Stimulated activated CD4-positive, alpha-beta T cell treated with anti-CD3 and anti-CD28 coated beads, Interleukin-2, amount 100 ng/mL, for 4 hours (primary cell): Measurements from ENCODE around the gene VPS13C.
"Not testable (repeated sequence)": the region's sequence is repeated elsewhere in the genome, so short reads cannot be mapped to it uniquely, and the experiment has no call there.

Experiments
- DNase-seq: peaks from one replicate; pipeline ENCODE4 v3.0.0-alpha.2; 2020; ENCODE audit warnings: low read depth

Gene VPS13C

DNA sequence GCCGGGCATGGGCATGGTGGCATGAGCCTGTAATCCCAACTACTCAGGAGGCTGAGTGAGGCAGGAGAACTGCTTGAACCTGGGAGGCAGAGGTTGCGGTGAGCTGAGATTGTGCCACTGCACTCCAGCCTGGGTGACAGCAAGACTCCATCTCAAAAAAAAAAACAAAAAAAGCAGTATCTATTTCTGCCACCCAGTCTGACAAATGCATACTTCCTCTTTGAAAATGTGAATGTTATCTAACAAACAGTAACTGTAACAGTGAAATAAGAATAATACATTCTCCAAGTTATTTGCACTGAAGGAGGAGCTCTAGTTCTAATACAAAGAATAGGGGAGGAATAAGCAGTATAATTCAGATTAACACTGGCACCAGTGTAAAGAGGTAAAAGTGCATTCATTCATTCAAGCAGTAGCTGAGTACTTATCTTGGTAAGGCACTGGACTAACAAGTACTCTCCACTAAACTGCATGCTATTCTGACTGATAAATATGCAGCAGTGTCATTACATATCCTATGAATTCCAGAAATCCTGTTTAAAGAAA is 12.9 kb downstream of the VPS13C start:
- no peak for DNase-seq

DNA sequence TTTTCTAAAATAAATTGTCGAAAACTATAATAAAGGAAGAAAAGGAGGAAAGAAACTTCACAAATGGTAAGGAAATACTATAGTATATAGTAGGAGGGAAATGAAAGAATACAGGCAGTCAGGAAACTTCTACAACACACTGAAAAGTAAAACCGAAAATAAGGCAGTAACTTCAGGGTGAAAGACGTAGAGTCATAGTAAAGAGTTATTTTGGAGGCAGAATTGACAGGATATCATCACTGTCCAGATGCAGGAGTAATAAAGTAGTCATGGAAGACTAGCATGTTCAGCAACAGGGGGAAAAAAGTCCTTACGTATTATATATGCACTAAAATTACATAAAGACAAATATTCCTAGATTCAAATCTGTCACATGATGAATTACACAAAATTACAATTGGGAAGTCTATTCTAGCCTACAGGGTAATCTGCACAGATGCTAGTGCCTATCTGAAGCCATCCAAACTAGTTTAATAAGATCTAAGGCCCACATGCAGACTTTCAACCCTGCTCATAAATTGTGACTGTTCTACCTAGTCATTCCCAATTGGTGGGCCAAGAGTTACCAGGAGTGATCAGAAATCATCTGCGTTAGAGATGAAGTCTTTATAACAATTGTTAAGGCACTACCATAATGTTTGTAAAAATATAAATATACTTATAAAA is 14.0 kb downstream of the VPS13C start:
- no peak for DNase-seq

DNA sequence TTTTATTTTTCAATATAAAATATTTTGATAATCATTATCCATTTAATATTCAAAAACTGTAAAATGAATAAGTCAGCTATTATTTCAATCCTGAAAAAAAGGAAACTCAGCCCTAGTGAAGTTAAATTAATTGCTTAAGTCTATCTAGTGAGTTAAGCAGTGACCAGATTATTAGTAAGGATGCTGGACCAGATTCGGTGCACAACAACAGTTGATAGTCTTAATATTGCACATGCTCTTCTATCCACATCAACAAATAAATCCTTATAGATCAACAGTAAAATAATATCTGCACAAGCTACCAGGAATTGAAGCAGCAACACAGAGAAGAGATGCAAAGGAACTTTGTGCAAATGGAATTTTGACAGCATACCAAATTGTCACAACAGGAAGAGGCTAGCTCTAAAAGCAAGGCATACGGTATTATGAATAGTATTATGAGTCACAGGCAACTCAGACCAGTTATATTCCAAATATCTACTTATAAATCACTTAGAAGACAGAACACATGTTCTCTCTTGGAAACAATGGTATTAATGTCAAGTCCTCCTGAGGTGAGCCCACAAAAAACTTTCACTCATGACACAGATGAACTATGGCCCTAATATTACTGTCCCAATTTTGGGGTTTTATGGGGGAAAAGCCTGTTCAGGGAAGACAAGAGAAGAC is 24.9 kb downstream of the VPS13C start:
- DNase-seq, result no peak

DNA sequence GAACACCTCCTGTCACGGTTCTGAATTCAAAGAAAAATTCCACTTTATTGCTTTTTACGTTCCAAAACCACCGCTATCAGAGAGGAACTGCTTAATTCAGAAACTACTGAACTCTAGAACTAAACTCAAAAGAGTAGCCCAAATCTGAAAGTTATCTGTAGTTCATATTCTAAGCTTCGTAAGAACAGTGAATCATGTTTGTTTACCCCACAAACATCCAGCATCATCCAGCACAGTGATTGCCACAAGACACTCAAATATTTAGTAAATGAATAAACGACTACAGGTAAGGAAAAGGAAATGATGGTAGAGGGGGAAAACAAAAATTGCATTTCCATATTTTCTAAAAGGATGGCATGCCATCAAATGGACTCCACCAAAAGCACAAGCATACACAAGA is 32.3 kb downstream of the VPS13C start:
- DNase-seq, result no peak

DNA sequence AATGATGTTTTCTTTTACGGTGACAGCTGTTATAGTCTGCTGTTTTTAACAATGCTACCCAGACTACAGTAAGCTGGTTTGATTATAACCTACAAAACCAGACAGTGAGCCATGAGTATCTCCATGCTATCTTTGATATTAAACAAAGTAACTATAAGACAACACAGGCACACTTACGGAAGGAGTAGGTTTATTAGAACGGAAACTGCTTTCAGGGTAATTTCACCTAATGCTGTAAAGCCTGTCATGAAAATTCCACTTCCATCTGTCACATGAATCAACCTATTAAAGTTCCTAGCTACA is 33.0 kb downstream of the VPS13C start:
- DNase-seq, result no peak

DNA sequence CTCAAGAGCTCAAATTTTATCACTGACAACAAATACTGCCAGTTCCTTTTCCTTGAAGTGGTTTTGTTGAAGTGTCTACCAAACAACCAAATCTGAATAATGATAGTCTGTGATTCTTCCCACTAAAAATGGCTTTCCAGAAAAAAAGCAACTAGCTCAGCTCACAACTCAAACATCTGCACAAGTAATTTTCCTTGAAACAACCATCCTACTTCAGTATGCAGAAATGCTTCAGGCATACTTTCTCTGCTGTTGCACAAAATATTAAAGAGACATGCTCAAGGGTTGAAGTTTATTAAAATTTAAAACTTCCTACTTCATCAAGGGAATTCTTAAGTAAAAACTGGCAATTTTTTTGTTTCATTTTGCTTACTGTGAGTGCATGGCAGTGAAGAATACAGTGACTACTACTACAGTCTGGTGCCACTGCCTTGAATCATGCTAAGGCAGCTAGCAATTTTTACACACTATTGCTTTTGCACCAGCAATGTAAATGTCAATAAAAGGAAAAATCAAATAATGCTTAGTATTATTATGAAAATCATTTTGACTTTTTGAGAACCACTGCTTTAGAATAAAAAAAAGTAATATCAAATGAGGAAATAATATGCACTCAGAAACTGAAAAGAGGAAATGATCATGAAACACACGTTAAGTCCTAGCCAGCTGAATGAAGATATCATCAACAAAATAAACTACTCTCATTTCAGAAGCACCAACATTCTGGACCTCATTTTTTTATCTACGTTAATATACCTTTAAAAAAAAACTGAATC is 33.6 kb downstream of the VPS13C start:
- no peak for DNase-seq

DNA sequence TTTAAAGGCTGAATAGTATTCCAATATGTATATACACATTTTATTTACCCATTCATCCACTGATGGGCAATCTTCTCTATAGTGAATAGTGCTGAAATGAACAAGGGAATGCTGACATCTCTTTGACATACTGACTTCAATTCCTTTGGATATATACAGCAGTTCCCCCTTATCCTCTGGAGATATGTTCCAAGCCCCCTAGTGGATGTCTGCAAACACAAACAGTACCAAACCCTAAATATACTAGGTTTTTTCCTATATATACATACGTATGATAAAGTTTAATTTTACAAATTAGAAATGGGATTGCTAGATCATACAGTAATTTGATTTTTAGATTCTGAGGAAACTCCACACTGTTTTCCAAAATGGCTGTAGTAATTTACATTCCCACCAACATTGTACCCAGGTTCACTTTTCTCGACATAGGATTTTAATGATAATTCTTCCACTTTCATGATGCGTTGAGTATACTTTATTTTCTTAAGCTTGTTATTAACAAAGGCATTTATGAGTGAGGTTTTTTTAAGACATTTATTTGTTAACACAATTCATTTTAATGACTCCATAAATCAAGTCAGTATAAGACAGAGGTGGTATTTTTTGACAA is 38.2 kb downstream of the VPS13C start:
- DNase-seq, result no peak

DNA sequence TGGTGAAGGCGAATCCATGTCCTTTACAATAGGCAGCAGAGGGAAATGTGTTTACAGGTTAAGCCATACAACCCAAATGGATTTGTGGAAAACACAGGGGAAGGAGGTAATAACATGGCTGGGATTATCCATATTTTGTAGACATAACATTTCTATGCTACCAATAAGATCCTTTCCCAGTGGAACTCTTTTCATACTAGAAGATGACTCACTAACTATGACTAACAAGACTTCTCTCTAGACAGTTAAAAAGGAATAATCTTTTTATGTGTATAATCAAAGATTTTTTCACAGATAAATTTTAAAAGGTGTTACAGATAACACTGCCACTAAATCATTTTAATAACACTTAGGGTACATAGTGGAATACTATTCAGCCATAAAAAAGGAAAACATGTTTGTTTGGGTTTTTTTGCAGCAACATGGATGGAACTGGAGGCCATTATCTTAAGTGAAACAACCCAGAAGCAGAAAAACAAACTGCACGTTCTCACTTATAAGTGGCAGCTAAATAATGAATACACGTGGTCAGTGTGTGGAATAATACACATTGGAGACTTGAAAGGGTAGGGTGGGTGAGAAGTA is 39.6 kb downstream of the VPS13C start:
- no peak for DNase-seq

DNA sequence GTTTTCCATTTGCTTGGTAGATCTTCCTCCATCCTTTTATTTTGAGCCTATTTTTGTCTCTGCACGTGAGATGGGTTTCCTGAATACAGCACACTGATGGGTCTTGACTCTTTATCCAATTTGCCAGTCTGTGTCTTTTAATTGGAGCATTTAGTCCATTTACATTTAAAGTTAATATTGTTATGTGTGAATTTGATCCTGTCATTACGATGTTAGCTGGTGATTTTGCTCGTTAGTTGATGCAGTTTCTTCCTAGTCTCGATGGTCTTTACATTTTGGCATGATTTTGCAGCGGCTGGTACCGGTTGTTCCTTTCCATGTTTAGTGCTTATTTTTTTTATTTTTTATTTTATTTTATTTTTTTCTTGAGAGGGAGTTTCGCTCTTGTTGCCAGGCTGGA is 54.9 kb downstream of the VPS13C start:
- DNase-seq, result not testable (repeated sequence)

DNA sequence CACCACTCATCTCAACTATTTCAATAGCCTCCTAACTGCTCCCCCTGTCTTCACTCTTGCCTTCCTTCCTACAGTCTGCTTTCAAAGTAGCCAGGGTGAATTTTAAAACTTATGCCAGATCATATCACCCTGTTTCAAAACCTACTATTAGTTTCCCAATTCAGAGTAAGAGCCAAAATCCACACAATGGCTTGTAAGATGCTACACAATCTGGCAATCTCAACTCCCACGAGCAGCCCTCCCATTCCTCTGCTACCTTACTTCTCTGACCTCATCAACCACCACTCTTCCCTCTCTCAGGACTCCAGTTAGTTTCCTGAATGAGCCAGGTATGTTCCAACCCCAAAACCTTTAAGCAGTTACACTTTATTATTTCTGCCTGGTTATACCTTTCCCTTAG is 62.5 kb downstream of the VPS13C start:
- DNase-seq, result no peak

DNA sequence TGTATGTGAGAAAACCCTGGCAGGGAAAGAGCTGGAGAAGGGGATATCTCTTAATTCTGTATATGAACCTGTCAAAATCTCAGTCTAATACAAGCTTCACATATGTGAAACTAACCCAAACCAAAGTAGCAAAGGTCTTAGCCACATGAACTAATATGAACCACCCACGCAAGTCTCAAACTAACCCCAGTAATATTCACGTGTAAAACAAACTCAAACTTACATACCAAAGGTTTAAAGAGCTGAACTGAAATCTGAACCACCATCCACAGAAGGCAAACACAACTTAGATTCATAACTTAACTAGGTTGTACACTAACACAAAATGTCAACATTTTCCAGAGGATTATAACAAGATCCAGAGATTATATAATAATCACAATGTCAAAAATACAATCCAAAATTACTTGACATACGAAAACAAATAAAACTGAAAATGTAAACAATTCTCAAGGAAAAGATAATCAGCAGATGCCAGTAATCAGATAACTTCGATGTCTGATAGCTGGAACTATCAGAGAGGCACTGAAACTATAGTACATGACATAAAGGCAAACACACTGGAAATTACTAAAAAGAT is 64.1 kb downstream of the VPS13C start:
- DNase-seq, result no peak

DNA sequence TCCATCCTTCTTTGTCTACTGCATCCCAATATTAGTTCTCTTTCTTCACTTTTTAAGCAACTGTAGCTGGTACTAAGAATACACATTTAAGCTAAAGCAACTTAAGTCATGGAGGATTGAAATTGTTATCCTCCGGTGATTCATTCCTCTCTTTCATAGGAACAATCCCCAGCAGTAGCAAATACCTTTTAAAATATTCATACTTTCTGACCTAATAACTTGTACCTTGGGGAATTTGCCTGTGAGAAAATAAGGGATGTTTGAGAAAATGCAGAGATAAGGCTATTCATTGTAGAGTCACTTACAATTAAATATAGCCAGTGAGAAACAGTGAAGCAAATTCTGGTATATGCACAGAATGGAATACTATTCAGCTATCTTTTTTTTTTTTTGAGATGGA is 66.0 kb downstream of the VPS13C start:
- no peak for DNase-seq

DNA sequence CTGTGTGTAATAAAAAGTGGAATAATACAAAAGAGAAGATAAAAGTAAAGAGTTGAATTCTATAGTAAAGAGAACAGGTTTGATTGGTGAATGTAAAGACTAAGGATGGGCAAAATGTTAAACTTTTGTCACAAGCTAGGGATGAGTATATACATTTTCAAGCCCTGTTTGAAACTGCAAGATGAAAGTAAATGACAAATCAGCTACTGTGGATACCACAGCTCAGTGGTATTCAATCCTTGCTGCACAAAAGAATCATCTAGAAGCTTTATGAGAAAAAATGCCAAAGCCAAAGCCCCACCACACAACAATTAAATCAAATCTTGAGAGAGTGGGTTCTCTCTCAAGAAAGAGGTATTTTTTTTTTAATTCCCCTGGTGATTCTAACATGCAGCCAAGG is 67.7 kb downstream of the VPS13C start:
- DNase-seq, result no peak

DNA sequence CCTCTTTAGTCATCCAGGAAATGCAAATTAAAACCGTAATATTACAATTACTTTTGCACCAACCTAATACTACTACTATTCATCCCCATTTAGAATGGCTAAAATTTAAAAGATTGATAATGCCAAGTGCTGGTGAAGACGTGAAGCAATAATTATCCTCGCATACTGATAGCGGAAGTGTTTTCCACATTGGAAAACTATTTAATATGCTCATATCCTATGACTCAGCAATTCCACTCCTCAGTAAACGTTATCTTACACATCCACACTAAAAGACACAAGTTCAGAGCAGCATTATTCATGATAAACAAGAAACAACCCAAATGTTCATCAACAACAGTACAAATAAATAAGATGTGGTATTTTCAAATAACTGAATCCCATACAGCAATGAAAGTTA is 70.6 kb downstream of the VPS13C start:
- DNase-seq, result no peak

DNA sequence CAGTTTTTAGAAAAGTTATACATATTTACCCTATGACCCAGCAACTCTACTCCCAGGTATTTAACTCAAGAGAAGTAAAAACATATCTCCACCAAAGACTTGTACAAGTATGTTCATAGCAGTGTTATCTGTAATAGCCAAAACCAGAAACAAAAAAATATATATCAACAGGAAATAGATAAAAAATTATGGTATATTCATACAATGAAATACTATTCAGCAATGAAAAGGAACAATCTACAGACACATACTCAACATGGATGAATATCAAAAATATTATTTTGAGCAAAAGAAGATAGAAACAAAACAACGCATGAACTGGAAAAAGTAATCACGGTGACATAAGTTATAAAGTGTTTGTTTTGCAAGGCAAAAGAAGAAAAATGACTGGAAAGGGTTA is 72.4 kb downstream of the VPS13C start:
- no peak for DNase-seq

DNA sequence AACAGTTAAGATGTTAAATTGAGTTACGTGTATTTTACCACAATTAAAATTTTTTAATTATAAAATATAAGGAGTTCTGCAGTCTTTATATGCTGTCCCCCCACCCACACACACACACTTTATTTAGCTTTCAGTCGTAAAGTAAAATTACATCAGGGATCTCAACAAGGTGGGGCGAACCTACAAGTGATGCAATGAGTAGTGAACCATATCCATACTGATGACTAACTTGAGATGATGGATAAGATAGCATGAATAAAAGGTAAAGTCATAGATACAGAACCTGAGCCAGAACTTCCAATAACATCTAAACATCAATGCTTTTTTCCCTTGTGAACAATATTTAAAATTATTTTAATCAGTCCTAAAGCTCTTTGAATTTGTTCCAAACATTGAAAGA is 77.2 kb downstream of the VPS13C start:
- no peak for DNase-seq

DNA sequence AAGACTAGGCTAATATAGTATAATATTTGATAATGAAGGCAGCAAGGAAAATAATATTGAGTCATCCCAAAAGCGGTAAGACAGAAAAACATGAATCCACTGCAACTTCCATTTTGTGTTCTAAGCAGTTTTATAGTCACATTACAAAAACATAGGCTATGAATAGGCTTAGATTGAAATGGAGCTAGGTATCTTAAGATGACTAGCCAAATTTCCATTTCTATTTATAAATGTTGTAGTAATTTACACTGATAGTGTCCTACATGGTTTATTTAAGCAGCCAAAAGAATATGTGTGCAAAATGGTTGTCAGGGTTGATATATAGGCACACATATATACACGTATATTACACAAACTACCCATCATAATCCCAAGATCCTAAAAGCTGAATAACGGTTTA is 82.0 kb downstream of the VPS13C start:
- no peak for DNase-seq

DNA sequence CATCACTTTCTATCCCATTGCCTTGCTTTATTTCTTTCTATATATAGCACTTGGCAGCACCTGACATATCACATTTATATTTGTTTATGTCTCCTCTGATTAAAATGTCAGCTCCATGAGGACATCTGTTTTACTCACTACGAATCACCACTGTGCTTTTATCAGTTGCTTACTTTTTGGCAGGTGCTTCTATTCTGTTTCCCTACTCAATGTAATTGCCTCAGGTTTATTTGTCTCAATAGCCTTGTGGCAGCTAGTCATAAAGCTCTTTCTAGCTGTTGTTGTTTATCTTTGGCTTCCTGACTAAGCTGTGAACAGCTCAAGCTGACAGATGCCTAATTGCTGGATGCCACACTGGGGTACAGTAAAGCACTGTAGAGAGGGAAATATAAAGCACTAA is 85.5 kb downstream of the VPS13C start:
- DNase-seq, result no peak

DNA sequence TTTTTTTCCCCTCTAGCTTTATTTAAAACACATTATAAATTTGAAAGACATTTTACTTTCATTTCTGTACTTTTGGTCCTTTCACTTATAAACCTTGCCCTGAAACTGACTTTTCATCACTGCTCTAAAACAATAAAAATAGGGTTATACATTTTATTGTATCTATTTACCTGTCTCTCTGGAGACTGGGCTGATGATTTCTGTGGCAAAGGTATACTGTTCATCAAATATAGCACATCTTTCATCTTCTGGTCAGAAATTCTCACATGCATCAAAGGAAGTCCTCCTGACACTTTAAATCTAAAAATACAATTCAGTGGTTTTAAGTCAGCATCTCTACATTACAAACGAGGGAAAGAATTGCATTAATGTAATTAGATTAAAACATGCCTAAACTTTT is 86.1 kb downstream of the VPS13C start:
- no peak for DNase-seq

DNA sequence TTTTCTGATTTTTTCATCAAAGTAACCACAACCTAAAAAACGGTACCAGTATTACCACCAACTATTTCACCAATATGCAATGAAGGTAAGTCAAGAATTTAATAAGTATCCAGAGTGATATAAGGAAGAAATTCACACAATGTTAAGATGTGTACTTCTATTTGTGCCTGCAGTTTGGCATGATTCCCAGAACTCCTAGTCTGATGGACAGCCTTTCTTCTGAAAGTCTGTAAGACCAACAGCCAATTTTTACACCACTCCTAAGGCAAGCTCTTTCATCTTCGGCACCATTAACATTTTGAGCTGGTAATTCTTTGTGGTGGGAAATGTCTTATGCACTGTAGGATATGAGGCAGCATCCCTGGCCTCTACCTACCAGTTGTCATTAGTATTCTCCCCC is 108.3 kb downstream of the VPS13C start:
- DNase-seq, result no peak

DNA sequence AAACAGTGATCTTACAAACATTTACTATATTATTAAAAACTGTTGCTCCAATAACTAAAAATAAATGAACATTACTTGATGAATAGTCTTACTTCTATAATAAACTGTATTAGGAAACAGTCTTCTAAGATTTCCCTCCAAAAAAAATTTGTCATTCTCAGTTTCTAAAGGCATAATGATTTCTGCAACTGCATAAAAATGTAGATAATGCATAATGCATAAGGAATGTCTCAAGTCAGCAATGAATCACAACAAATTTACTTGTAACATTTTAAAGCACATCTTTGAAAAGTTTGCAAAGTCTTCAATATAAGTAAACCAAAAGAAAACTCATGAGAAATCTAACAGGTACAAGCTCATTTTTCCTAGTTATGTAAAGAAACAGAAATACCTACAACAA is 113.5 kb downstream of the VPS13C start:
- DNase-seq, result no peak

DNA sequence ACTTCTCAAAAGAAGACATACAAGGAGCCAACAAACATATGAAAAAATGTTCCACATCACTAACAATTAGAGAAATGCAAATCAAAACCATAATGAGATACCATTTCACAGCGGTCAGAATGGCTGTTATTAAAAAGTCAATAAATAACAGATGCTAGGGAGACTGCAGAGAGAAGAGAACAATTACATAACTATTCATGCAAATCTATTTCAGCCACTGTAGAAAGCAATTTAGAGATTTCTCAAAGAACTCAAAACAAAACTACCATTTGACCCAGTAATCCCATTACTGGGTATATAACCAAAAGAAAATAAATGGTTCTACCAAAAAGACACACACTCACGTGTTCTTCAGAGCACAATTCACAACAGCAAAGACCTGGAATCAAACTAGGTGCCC is 116.3 kb downstream of the VPS13C start:
- no peak for DNase-seq
